ENCODE data around the gene ACAP2.
A peak's percentile ranks its signal among the peaks of the same experiment; 100 is the strongest.

ACAP2 gene

DNA sequence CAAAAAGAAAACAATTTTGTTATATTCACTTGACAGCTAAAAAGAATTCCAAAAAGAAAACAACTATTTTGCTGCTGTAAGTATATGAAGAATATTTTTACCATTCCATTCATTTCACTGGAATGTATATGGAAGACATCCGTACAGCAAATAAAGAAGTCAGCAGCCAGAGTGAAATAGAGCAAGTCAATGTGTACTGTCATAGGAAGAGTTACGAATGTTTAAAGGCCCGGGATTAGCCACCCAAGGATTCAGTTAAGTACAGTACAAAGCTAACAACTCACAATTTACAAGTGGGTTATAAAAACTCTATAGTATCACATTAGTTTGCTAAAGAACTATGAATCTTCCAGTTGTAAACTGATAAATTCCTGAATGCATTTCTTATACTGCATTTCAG lies 157.4 kb downstream of the ACAP2 start:
- no peak for DNase-seq (ENCODE audit: low spot score)

DNA sequence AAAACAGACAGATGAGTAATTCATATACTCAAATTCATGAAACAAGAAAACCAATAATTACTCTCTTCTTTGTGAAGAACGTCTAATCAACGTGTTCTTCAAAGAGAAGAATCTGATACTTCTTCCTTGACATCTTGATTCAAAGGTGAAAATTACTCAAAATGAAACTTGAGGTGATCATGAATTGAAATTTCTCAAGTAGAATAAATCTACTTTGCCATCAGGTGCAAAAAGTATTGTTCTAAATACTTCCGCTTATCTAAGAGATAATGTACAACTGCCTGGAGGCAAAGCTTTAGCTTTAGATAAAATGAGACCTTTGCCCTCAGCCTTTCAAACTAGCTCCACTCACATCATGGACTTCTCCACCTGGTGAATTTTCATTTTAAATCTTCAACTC lies 158.0 kb downstream of the ACAP2 start:
- DNase-seq (ENCODE audit: low spot score), result no peak

DNA sequence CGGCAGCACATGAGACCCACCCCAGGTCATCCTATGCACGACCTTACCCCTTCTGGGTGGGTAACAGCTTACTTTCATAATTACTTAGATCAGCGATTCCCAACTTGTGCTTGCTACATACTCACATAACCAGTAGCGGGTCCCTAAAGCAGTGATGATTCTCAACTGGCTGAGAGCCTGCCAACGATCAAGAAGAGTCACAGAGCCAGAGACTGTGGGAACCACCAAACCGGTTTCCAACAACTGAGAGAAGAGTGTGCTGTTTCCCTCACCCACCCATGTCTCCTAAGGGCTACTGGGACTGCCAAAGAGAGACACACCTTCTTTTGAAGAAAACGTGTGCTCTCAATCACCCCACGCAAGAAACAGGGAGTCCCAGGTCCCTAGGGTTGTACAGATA lies 159.9 kb downstream of the ACAP2 start:
- DNase-seq (ENCODE audit: low spot score), result no peak

DNA sequence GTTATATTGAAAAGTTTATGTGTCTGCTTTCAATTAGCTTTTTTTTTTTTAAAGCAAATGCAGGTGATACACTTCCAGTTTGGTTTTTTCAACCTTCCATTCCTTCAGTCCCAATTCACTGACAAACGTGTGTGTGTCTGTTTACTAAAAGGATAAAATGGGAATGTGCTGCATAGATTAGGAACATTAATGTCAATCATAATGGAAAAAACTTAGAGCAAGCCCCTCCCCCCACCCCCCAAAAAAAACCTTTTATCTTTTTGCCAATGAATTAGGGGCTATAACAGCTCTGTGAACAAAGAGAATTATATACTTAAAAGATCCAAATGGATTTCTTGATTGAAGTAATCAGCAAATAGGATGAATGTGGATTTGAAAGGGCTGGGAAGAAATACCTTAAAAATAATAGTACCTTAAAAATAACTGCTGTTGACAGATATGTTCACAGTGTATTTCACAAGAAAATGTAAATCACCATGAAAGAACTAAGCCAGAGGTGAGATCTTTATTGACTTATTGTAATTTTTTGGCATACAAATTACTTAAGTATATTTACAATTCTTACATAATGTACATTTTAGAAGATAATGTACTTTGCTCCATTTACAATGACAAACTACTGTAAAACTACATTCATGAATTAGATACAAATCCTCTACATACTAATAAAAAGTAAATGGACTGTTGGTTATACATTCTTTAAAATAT lies 168.4 kb downstream of the ACAP2 start:
- no peak for DNase-seq (ENCODE audit: low spot score)

DNA sequence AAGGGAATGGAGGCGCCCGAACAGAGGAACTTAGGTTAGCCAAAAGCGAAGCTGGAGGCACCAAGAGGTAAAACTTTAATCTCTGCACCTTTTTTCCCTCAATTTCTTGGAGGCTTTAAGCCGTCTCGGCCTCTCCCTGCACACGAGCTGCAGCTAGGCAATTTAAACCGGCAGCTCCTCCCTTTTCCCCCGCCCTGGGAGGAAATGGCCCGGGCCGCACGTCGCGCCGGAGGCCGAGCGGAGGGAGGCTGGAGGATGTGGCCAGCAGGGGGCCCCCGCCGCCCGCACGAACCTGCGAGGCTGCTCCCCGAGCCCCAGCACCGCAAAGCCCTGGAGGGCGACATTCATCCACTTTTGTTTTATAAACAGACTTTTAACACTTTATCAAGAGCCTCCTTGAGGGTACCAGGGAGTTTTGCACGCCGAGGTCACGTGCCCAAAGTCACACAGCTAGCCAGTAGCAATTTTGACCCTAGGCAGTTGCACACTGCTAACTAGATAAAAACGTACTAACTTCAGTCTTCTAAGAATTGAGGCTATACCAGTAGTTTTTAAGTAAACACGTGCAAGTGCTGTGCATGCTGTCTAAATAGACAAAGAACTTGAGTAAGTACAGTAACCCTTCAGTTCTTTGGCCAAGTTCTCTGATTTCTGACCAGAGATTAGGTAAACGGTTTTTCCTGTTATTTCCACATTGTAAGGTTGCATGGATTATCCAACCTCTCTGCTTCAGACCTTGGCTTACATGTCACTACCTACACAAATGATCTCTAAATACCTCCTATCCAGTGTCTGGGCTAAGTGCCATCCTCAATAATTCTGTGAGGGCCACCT lies 171.2 kb downstream of the ACAP2 start:
- DNase-seq (ENCODE audit: low spot score), result peak; percentile 87

DNA sequence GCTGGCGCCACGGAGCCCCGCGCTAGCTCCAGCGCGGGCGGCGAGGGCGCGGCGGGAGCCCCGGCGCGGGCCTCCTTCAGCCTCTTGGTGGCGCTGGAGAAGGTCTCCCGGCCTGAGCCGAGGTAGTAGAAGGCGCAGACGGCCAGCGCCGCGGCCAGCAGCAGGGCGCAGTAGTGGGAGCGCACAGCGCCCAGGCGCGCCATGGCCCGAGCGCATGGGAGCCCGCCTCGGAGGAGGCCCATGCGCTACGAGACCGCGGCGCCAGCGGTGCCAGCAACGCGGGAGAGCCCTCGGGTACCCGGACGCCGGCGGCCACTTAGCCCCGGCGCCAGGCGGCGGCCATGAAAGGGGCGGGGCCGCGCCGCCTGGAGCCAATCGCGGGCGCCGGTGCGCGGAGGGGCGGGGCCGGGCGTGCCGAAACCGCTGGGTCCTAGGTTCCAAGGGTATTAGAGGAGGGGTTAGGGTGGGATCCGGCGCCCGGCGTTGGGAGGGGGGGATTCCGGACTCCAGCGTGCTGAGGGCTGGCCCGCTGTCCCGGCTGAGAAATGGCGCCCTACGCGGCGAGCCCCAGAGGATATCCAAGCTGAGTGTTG lies 171.9 kb downstream of the ACAP2 start, which contains the start of gene XXYLT1:
TSS of gene XXYLT1 (minus strand) at position 343 of the 593 bp plus-strand sequence. CDS start at position 242, 101 bp downstream.
- peak; percentile 87 for DNase-seq (ENCODE audit: low spot score)

DNA sequence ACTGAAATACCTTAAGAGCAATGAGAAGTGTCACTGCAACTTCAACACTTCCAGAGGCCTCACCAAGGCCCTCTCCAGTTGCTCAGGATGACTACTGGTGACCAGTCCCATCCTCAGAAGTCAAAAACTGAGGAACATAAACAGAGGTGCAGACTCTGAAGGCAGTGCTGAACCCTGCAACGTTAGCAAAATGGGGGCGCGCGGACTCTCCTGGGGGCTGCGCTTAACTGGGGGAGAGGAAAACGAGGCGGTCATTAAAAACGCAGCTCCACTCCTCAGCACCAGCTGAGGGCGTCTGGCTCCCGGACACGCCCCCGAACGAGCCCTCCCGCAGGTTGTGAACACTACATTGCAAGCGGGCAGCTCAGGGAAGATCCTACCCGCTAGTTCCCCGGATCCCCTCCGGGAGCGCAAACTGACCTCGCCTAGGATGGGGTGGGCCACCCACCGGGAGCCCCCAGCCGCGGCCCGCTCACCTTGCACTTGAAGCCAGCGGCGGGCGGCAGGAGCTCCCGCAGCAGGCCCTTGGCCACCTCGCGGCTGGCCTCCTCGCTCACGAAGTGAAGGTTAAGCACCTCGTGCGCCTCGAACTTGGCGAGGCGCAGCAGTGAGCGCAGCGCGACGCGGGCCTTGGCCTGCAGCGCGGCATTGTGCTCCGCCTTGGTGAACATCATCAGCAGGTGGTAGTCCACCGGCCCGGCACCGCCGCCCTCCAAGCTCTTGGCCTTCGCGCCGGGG lies 172.6 kb downstream of the ACAP2 start:
- peak; percentile 62 for DNase-seq (ENCODE audit: low spot score)

DNA sequence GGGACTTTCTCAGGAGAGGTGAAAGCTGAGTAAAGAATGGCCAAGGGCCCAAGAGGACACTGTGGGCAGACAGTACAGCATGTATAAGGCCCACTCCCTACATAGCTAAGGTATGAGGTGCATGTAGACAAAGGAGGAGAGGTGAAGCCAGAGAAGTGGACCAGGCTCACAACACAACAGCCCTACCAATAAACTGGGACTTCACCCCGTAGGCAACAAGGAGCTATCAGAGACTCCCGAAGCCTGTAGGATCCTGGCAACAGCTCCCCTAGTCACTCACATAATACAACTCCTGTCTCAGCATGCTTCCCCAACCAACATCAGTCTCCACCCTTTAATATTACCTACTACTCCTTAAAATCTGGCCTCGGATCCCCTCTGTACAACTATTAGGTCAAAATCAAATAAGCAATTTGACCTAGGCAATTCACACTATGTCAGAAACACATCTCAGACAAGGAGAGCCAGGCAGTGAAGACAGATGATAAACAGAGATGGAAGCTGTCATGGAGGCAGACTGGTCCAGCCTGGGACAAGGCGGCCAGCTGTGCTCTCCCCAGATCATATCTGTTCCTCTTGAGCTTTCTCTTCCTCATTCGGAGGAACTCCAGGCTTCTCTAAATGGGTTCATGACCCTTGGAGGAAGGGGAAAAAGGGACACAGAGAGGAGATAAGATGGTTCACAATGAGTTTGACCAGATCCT lies 173.3 kb downstream of the ACAP2 start:
- DNase-seq (ENCODE audit: low spot score), result no peak

DNA sequence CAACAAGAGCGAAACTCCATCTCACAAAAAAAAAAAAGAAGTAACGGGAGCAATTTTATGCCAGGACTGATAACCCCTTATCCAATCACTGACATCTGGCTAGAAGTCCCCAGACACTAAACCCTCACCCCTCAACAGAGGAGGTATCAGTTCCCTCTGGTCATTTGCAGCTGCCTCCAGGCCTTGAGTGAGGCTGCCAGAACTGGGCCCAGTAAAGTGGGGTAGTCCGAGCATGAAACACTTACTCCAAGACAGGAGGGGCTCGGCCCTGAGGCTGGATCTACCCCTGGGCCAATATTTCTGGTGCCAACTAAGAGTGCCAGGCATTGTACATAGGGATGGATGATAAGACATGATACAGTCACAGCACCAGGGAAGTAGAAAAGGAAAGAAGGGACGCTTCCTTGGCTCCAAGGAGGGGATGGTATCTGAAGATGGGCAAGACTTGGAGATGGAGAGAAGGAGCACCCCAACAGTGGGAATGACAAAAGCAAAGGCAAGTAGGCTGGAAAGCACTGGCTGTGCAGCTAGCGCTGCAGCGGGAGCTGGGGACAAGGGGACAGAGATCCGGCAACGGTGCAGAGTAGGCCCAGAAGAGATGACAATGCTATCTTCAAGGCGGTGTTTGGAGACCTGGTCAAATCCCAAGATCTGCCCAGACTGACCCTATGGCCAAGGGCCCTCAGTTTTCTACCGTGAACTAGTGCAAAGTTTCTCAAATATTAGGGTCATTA lies 174.1 kb downstream of the ACAP2 start:
- no peak for DNase-seq (ENCODE audit: low spot score)

DNA sequence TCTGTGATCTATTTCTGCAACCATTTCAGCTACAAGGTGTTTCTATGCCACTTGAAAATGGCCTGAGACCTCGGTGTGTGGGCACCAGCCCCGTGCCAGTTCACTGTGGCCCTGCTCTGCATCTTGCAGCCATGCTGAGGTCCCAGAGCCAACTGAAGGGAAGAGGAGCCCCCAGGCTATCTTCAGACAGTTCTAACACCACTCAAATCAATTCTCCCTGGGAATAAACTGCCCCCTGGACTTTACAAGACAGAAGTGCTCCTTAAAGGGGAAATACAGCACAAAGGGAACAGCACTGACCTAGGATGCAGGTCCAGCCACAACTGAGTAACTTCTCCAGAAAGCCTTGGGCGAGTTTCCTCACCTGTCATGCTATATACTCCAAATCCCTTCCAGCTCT lies 175.7 kb downstream of the ACAP2 start:
- no peak for DNase-seq (ENCODE audit: low spot score)

DNA sequence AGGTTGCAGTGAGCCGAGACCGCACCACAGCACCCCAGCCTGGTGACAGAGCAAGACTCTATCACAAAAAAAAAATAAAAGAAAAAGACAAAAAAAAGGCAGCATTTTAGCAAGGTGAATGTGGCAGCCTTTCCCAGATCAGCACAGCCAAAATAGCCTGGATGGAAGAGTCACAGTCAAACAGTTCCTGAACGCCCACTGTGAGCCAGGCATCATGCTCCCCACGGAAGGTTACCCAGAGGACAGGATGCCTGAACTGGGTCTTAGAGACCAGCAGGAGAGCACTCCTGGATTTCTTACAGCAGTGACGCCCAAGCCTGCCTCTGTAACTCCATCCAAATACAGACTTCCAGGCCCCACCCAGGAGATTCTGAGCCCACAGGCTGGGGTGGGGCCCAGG lies 176.4 kb downstream of the ACAP2 start:
- DNase-seq (ENCODE audit: low spot score), result no peak

DNA sequence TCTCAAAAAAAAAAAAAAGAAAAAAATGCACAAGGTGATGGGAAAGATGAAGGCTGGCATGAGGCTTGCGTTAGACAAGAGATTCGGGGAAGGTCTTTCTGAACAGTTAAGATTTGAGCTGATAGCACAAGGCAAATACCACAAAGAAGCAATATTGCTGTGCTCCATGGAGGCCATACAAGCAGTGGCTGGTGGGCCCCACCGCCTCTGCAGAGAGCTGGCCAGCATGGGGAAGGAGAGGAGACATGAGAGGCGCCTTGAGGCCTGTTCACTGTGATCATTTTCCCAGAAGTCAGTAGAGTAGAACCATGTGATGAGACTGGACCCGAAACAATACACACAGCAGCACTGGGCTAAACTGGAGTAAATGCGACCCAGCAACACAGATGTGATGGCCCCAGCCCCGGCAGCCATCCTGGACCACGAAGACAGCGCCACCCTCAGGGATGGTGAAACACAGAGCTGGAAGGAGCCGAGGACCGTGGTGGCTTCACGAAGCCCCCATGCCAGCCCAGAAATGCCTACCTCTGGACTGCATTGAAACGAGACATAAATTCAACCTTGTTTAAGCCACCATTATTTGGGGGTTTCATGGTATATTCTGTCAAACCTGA lies 177.3 kb downstream of the ACAP2 start:
- DNase-seq (ENCODE audit: low spot score), result no peak

DNA sequence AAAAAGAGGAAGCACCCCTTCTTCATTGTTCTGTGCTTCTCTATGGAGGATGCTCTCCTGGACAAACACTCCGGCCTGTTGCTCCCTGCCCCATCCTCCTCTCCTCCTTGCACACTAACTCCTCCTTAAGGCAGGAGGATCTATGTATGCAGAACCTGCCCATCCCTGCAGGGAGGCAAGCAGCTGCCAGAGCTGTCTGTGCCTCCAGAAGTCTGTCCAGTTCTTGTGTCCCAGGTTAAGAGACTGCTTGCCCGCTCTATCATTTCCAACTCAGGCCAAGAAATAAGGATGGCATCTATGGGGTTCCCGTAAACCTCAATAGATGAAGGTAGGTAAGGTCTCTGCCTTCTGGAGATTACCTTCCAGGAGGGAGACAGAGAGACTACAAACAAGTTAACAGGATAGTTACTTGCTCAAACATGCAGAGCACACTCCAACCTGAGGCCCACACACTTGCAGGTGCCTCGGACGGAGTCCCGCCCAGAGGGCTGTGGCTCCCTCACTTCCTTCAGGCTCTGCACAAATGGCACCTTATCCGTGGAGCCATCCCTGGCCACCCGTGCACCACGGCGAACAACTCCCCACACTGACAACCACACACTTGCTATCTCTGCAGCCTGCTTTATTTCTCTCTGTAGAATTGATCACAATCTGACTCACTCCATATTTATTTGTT lies 178.8 kb downstream of the ACAP2 start:
- no peak for DNase-seq (ENCODE audit: low spot score)

DNA sequence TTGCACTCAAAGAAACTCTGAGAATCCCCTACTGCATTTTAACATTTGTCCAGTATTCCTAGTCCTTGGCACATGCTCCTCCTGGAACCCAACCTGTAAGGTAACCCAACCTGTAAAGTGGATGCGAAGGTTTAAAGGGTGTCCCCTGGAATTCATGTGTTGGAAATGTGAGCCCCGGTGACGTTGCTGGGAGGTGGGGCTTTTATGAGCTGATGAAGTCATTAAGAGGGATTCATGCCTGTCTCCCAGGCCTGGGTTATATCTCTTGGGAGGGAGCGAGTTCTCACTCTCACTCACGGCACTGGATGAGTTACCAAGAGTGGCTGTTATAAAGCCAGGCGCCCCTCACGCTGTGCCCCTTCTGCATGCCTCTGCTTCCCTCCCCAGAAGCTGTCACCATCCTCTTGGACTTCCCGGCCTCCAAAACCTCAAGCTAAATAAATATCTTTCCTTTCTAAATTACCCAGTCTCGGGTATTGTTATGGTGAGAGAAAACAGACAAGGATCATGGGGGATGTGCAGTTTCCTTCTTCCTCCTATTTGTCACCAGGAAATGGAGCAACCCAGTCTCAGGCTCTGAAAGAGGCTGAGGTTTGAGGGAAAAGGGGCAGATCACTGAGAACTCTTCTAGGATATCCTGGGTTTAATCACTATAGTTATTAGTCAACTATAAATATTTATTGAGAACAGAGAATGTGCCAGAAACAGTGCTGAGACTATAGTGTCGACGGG lies 179.5 kb downstream of the ACAP2 start:
- DNase-seq (ENCODE audit: low spot score), result peak; percentile 9

DNA sequence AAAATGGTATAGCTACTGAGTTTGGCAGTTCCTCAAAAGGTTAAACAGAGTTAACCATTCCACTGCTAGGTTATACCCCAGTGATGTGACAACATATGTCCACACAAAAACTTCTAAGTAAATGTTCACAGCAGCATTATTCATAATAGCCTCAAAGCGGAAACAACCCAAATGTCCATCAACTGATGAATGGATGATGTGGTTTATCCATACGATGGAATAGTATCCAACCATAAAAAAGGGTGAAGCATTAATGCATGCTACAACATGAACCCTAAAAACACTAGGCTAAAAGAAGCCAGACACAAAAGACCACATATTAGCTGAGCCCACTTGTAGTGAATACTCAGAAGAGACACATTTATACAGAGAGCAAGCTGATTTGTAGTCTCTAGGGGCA lies 180.9 kb downstream of the ACAP2 start:
- no peak for DNase-seq (ENCODE audit: low spot score)

DNA sequence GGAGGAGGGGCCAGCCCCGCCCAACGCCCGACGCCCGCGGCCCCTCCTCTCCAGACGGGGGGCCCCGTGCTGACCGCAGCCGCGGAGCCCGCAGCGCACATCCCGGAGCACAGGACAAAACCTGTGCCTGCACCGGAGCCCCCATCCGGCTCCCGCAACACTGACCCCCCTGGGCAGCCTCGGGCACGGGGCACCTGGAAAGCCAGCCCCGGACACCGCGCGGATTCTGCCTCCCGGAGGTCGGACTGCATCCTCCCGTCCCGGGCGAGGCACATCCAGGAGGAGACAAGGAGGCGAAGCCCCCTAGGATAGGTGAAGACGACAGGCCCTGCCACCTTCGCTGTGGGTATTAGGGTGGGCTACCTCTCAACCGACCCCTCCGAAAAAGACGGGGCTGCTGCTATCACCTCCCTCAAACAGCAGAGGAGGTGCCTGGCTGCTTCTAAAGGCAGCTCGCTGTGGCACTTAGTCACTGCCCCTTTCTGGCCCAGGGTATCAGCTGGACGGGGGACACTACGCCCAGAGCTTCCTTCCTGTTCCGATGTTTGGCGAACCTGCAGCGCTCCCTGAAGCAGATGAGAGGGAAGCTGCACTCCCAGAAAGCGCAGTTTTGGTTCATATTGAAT lies 182.4 kb downstream of the ACAP2 start:
- DNase-seq (ENCODE audit: low spot score), result no peak

DNA sequence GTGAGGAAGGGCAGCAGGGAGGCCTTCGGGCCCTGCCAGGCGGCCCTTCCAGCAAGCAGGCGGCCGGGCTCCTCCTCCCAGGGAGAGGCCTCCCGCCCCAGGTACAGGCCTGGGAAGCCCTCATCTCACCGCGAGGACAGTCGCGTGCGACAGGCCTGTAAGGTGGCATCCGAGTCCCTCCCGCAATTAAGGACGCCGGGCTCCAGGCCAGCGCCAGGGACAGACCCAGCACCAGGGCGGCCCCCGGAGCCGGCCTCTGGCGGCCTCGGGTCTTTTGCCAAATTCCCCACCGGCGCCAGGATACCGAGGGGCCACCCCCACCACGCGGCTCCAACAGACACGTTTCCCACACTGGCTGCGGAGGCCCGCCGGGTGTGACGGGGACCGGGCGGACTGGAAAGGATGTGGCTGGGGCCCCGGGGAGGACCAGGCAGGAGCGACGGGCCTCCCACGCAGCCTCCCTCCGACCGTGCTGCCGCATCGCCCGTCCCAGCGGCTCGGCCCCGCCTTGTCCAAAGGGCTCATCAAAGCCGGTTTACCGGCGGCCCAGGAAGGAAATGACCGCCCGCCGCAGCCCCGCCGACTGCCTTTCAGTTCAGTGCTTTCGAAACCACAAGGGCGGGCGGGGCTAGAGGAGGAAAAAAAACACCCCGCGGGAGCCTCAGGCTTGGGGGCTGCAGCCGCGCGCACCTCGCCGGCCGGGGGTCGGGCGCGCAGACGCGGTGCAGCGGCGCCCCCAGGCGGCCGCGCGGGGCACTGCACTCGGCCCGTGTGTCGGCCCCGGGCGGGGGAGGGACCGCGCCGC lies 183.1 kb downstream of the ACAP2 start:
- DNase-seq (ENCODE audit: low spot score), result peak; percentile 92

DNA sequence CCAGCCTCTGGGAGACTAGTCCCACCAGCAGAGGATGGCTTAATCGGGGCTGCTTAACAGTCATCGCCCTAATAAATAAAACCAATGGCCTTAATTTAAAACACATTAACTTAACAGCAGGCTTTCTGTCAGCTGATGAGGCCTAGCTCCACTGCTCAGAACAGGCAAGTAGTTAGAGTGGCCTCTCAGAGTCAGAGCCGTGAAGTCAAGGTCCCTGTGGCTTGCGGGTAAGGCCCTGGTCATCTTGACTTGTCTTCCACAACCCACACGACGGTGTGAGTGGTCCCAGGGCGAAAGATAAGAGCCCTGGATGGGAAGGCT lies 183.7 kb downstream of the ACAP2 start:
- DNase-seq (ENCODE audit: low spot score), result no peak

Measured in kidney tubule cell (primary cell).